Heart left ventricle (tissue), 16 donors: ENCODE results near the gene ABI1. TPM values are rescaled to one million over a fixed set of nuclear protein-coding genes. Genes with fewer than 3 reads are reported as not detected.
A peak's percentile ranks its signal among the peaks of the same experiment; 100 is the strongest.

Experiments
- ATAC-seq, 4 donors: fragments of 200-7000 bp; cut with Tn5 transposase; one replicate each; pipeline ENCODE4 v1.9.1; 2020 to 2022; ENCODE audit warnings: moderate library complexity in 4 of 4, mild to moderate bottlenecking in 3 of 4, moderate number of reproducible peaks in 1 of 4
- DNase-seq, 5 donors: peaks; one replicate each; pipeline ENCODE4 v3.0.0-alpha.2; 2020
- H3K27ac ChIP-seq, 12 donors: fragments of 200-600 bp; sonication (generic) in 4 of 12; one replicate each; pipeline versions ENCODE4 v1.5.0 to v1.8.0; 2016 to 2022; ENCODE audit warnings: mild to moderate bottlenecking in 2 of 12
- H3K27me3 ChIP-seq, 9 donors: fragments of 200-600 bp; sonication (generic) in 2 of 9; one replicate each; pipeline versions ENCODE4 v1.5.1 to v1.8.0; 2016 to 2022; ENCODE audit warnings: mild to moderate bottlenecking in 3 of 9
- H3K36me3 ChIP-seq, 9 donors: fragments of 200-600 bp; sonication (generic) in 2 of 9; one replicate each; pipeline versions ENCODE4 v1.5.0 to v1.8.0; 2018 to 2022; ENCODE audit warnings: mild to moderate bottlenecking in 2 of 9
- H3K4me1 ChIP-seq, 12 donors: fragments of 200-600 bp; sonication (generic) in 4 of 12; one replicate each; pipeline versions ENCODE4 v1.5.0 to v1.8.0; 2016 to 2022; ENCODE audit warnings: mild to moderate bottlenecking in 3 of 12
- H3K4me3 ChIP-seq, 12 donors: fragments of 200-600 bp; sonication (generic) in 4 of 12; one replicate each; pipeline versions ENCODE4 v1.5.0 to v1.8.0; 2017 to 2022; ENCODE audit warnings: mild to moderate bottlenecking in 9 of 12, moderate library complexity in 4 of 12
- H3K9me3 ChIP-seq, 12 donors: fragments of 200-600 bp; sonication (generic) in 4 of 12; one replicate each; pipeline versions ENCODE4 v1.5.0 to v1.8.0; 2016 to 2022; ENCODE audit warnings: mild to moderate bottlenecking in 1 of 12
- POLR2A ChIP-seq, 2 donors: fragments of 450-650 bp; IDR thresholded peaks; one replicate each; pipeline ENCODE4 v1.6.1; 2017; ENCODE audit warnings: antibody characterized with exemption in 2 of 2, mild to moderate bottlenecking in 2 of 2, moderate library complexity in 2 of 2
- WGBS, 4 donors: extraction: QIAGEN DNeasy Blood & Tissue Kit in 2 of 4; methylation state at CpG; one replicate each; pipeline versions ENCODE4 v1.1.5 to v1.1.7; 2013 to 2018; 5-methylcytosine and 5-hydroxymethylcytosine counted together
- intact Hi-C, 10 donors: fragments of 100-400 bp; cut with DNase I; formaldehyde crosslinking; loops; one replicate each; pipeline versions ENCODE4 v1.11.1 to v1.14.2; 2022
- polyA plus RNA-seq, 2 donors: library from polyadenylated mRNA; stranded (reverse); fragments of 200-250 nt; gene quantifications; one replicate each; pipeline ENCODE4 v1.2.3, GENCODE V29; 2013
- total RNA-seq, 9 donors: library from RNA; depleted of rRNA in 2 of 9; stranded (reverse); fragments of >200 nt in 2 of 9; fragmentation: NEBNext Ultra II Directional in 3 of 9; extraction: Animal tissue kit (Norgen Biotek cat#: 25700) in 3 of 9; gene quantifications; one replicate each; pipeline versions ENCODE4 v1.1.0 to v1.2.4, GENCODE V29; 2016 to 2023
- TF ChIP-seq, protein P1 (sequence below), 12 donors: fragments of 200-600 bp; sonication (generic) in 4 of 12; IDR thresholded peaks; one replicate each; pipeline versions ENCODE4 v1.5.0 to v1.8.0; 2018 to 2022; ENCODE audit warnings: antibody characterized with exemption in 12 of 12, mild to moderate bottlenecking in 5 of 12
- donor health status: ischemic (EF 13 %, LVEDD 7.1; RV severe dilation, severe dysfunction).
- donor health status: healthy with polysubstance abuse.
- donor health status: DM: no; HTN: yes; CAD: no.
- donor health status: DM: no; HTN: no; CAD: no.
- donor health status: ischemic (EF 25% LVEDD 6.9; RV normal size, moderate dysfunction).
- donor health status: ischemic (EF 25% LVEDD 5.7; RV mildly dilated, moderate dysfunction).
- donor health status: healthy.
- donor health status: DM: yes; HTN: yes; CAD: no.
- donor health status: ischemic (EF 35%, LVEDD 5.7; RV mildly dilated, moderate dysfunction).
- donor health status: nonischemic (EF 11% LVEDD 7.7; RV severe dilation, severe dysfunction).
- donor health status: DM: yes; HTN: yes; CAD: no.
- donor health status: PGD.
- donor health status: ischemic (EF 29% LVEDD 5.4; RV normal size, mild dysfunction).
- donor health status: nonischemic (EF 23%, LVEDD 6.1; RV moderate dilation, normal function).

ABI1 gene
- total and polyA plus RNA-seq, 11 donors: 8.5 to 50.0 (median 25.6) TPM

DNA sequence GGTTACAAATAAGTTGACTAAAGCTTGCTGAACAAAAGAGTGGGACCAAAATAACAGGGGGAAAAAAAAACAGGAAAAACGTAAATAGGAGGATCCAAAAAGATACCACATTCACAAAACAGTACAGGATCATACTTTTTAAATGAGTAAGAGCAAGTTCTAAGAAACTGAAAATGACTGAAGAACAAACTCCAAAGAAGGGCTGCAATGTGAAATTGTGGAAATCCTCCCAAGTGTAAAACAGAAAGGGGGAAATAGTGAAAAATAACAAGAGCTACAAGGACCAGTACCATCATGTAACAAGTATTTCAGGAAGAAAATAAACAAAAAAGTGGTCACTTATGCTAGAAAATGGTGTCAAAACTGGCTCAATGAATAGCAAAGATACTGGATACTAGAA lies 116.9 kb downstream of the ABI1 start:
- DNase-seq (no peak), ATAC-seq (no peak)
- TF ChIP-seq, protein P1, sequence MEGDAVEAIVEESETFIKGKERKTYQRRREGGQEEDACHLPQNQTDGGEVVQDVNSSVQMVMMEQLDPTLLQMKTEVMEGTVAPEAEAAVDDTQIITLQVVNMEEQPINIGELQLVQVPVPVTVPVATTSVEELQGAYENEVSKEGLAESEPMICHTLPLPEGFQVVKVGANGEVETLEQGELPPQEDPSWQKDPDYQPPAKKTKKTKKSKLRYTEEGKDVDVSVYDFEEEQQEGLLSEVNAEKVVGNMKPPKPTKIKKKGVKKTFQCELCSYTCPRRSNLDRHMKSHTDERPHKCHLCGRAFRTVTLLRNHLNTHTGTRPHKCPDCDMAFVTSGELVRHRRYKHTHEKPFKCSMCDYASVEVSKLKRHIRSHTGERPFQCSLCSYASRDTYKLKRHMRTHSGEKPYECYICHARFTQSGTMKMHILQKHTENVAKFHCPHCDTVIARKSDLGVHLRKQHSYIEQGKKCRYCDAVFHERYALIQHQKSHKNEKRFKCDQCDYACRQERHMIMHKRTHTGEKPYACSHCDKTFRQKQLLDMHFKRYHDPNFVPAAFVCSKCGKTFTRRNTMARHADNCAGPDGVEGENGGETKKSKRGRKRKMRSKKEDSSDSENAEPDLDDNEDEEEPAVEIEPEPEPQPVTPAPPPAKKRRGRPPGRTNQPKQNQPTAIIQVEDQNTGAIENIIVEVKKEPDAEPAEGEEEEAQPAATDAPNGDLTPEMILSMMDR (IDR thresholded peaks at IDR 0.05): no peak
- TF ChIP-seq POLR2A (IDR thresholded peaks at IDR 0.05): no peak
- no peaks in the 10 kb centered on the region for H3K9me3 ChIP-seq
- 83 to 88% (median 86%) methylated on average over 1 of the region's 1 CpG for WGBS, 4 donors
- intact Hi-C loops: no loop called here
- H3K27ac ChIP-seq: peak overlapping the region in 1 of 12 donors; percentile 15
- peaks cover 0 to 95% (median 70%) of the 10 kb centered on the region in 9 donors for H3K36me3 ChIP-seq
- H3K4me1 ChIP-seq: peaks cover 0 to 23% (median 0%) of the 10 kb centered on the region in 12 donors
- H3K4me3 ChIP-seq: no peak overlapping the region
- H3K27me3 ChIP-seq: no peaks in the 10 kb centered on the region

DNA sequence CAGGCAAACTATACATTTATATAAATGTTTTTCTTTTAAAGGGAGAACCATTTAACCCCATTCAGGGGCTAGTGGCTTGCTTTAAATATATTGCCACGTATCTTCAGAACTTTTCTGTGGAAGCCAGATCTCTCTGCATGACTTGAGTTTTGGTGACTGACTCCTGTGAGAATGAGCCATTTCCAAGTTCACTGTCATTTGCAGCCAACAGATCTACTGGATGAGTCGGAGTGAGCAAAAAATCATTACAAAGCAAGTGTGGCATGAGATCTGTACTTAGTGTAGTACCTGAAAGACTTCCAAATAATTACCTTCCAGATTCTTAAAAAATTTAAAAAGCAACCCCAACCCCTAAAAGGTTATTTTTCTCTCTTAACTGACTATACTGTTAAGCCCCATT lies 117.7 kb downstream of the ABI1 start:
- ATAC-seq: no peak
- no peaks in the 10 kb centered on the region for H3K9me3 ChIP-seq
- intact Hi-C loops: no loop called here
- TF ChIP-seq, protein P1 (IDR thresholded peaks at IDR 0.05): no peak
- no peak for TF ChIP-seq POLR2A (IDR thresholded peaks at IDR 0.05)
- H3K4me3 ChIP-seq: no peak overlapping the region
- no peaks in the 10 kb centered on the region for H3K27me3 ChIP-seq
- H3K4me1 ChIP-seq: peaks cover 0 to 31% (median 0%) of the 10 kb centered on the region in 12 donors
- no peak for DNase-seq
- peaks cover 0 to 92% (median 68%) of the 10 kb centered on the region in 9 donors for H3K36me3 ChIP-seq
- 93 to 98% (median 97%) methylated on average over 2 of the region's 2 CpGs for WGBS, 4 donors
- peak overlapping the region in 1 of 12 donors; percentile 15 for H3K27ac ChIP-seq

DNA sequence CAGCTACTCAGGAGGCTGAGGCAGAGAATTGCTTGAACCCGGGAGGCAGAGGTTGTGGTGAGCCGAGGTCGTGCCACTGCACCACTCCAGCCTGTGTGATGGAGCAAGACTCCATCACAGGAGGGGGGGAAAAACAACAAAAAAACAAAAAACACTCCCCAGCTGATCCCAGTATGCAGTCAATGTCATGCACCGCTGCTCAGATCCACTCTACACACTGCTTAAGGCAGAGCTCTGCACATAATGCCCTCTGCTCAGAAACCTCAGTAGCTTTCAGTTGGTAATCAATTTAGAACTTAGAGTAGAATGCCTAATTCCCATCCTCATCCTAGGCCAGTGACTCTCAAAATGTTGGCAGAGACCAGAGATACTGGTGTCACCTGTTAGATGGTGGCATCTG lies 119.4 kb downstream of the ABI1 start:
- intact Hi-C loops: no loop called here
- Histone ChIP-seq H3K4me3 (no peak overlapping the region), H3K36me3 (peaks cover 0 to 85% (median 61%) of the 10 kb centered on the region in 9 donors), H3K27me3 (no peaks in the 10 kb centered on the region), H3K9me3 (no peaks in the 10 kb centered on the region), H3K4me1 (peaks cover 0 to 39% (median 0%) of the 10 kb centered on the region in 12 donors), H3K27ac (no peak overlapping the region)
- TF ChIP-seq, protein P1 (IDR thresholded peaks at IDR 0.05): no peak
- TF ChIP-seq POLR2A (IDR thresholded peaks at IDR 0.05): no peak
- DNase-seq: no peak
- no peak for ATAC-seq
- 98 to 100% (median 98%) methylated on average over 4 of the region's 4 CpGs for WGBS, 4 donors

DNA sequence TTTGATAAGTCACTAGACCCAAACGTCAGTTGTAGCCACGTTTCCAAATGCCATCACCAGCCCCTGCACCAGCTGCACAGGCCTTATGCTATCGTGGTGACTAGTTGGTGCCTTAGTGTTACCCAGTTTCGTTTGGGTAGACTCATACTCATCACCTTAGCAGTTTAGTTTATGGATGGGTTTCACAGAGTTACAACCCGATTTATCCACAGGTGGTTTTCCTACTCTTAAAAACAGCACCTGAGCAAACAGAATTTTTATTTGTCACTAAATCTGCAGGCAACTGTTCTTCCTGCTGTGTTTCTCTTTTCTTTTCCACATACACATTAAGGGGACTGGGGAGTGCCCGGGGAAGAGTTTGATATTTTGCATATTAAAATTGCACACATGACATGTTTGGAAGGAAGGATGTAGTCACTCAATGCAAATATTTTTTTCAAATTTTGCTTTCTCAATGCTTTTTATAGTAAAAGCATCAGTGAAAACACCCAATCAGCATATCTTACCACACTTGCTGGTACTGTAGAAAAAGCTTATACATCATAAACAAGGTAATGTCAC lies 121.6 kb downstream of the ABI1 start:
- H3K4me3 ChIP-seq: no peak overlapping the region
- WGBS, 4 donors: 78 to 85% (median 83%) methylated on average over 6 of the region's 6 CpGs
- H3K4me1 ChIP-seq: peaks cover 0 to 39% (median 0%) of the 10 kb centered on the region in 12 donors
- intact Hi-C loops: no loop called here
- no peak for DNase-seq
- TF ChIP-seq, protein P1 (IDR thresholded peaks at IDR 0.05): no peak
- TF ChIP-seq POLR2A (IDR thresholded peaks at IDR 0.05): no peak
- H3K27me3 ChIP-seq: no peaks in the 10 kb centered on the region
- H3K27ac ChIP-seq: peak overlapping the region in 1 of 12 donors; percentile 77
- H3K36me3 ChIP-seq: peaks cover 0 to 81% (median 57%) of the 10 kb centered on the region in 9 donors
- H3K9me3 ChIP-seq: no peaks in the 10 kb centered on the region
- no peak for ATAC-seq
